ENCODE data around the gene RASAL1. TPM values are rescaled to one million over a fixed set of nuclear protein-coding genes. Genes with fewer than 3 reads are reported as not detected.

RASAL1 gene
- polyA plus RNA-seq, 1 of the 3 experiments (the other 2 are of a cell fraction) = not detected

DNA sequence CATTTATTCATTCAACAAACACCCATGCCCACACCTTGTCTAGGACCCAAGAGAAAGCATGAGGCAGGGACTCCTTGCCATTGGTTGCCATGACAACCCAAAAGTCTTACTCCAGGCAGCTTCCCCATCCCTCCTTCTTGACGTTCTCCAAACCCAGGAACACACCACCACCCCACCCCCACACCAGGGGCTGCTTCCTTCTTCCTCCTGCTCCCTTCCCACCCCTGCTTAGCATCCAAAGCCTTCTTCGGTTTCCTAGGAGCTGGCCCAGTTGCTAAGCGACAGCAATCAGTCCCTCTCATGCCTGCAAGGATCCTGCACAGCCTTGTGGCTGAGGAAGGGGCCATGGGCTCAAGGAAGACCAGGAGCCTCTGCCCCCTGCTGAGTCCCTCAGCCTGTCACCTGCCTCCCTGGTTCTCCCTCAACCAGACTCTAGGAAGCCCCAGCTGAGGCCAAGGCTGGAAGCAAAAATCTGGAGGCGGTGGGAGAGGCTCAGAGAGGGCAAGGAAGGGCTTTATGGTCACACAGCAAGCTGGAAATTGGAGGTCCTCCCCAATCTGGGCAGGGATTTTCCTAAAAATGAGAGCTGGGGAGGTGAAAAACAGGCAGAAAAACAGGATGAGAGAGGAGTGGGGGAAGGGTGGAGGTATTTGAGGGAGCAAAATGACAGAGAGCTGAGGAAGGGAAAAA lies 15.4 kb downstream of the RASAL1 start:
- H3F3A ChIP-seq (replicated peaks; ENCODE audit: insufficient read depth) = no peaks in the 10 kb centered on the region
- POLR2A ChIA-PET = no interaction called here
- H4K20me1 ChIP-seq (ENCODE audit: insufficient read depth) = no peaks in the 10 kb centered on the region
- H3K79me2 ChIP-seq (ENCODE audit: insufficient read depth) = no peaks in the 10 kb centered on the region
- no peak for DNase-seq
- H3K27ac ChIP-seq (ENCODE audit: low read depth in 2 of 2, low read length in 1 of 2) = no peak overlapping the region
- H3K9ac ChIP-seq = no peak overlapping the region
- no peaks in the 10 kb centered on the region for H3K36me3 ChIP-seq (replicated peaks in 1 of 2; ENCODE audit: control insufficient read depth in 1 of 2, insufficient read depth in 2 of 2, low read length in 1 of 2)
- CTCF ChIA-PET = interaction anchor here (0.7 to 3.0 kb wide), 7 partner anchors 10 to 71 kb away, joined by 3 to 12 read pairs (median 4); no protein-coding TSS in a partner anchor
- H3K27me3 ChIP-seq (ENCODE audit: insufficient read depth) = no peaks in the 10 kb centered on the region; the same call in 1 of the 2 replicates
- H3K4me2 ChIP-seq = no peak overlapping the region
- H2AFZ ChIP-seq (ENCODE audit: low read depth) = no peak overlapping the region
- no peak overlapping the region for H3K4me3 ChIP-seq (ENCODE audit: low read depth in 2 of 2, low read length in 1 of 2)
- TF ChIP-seq RFX5 (IDR thresholded peaks at IDR 0.05; ENCODE audit: low read length) (no peak), RAD21 (IDR thresholded peaks at IDR 0.05; ENCODE audit: low read length) (no peak), FOXJ3 (CRISPR knock-in tag; IDR thresholded peaks at IDR 0.05) (no peak), TEAD4 (IDR thresholded peaks at IDR 0.05; ENCODE audit: borderline replicate concordance, insufficient read depth) (no peak), GATA2 (CRISPR knock-in tag; IDR thresholded peaks at IDR 0.05) (no peak), NFIC (IDR thresholded peaks at IDR 0.05; ENCODE audit: borderline replicate concordance) (no peak), SMC3 (IDR thresholded peaks at IDR 0.05; ENCODE audit: low read depth, low read length) (no peak), FOXM1 (IDR thresholded peaks at IDR 0.05; ENCODE audit: low read depth) (no peak), YY1 (IDR thresholded peaks at IDR 0.05; ENCODE audit: low read depth) (no peak), EZH2phosphoT487 (IDR thresholded peaks at IDR 0.05; ENCODE audit: borderline replicate concordance, low read depth) (no peak)
- TF ChIP-seq, protein P1, sequence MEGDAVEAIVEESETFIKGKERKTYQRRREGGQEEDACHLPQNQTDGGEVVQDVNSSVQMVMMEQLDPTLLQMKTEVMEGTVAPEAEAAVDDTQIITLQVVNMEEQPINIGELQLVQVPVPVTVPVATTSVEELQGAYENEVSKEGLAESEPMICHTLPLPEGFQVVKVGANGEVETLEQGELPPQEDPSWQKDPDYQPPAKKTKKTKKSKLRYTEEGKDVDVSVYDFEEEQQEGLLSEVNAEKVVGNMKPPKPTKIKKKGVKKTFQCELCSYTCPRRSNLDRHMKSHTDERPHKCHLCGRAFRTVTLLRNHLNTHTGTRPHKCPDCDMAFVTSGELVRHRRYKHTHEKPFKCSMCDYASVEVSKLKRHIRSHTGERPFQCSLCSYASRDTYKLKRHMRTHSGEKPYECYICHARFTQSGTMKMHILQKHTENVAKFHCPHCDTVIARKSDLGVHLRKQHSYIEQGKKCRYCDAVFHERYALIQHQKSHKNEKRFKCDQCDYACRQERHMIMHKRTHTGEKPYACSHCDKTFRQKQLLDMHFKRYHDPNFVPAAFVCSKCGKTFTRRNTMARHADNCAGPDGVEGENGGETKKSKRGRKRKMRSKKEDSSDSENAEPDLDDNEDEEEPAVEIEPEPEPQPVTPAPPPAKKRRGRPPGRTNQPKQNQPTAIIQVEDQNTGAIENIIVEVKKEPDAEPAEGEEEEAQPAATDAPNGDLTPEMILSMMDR (IDR thresholded peaks at IDR 0.05) = no peak
- TF ChIP-seq, protein P2, sequence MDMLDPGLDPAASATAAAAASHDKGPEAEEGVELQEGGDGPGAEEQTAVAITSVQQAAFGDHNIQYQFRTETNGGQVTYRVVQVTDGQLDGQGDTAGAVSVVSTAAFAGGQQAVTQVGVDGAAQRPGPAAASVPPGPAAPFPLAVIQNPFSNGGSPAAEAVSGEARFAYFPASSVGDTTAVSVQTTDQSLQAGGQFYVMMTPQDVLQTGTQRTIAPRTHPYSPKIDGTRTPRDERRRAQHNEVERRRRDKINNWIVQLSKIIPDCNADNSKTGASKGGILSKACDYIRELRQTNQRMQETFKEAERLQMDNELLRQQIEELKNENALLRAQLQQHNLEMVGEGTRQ (IDR thresholded peaks at IDR 0.05; ENCODE audit: borderline replicate concordance, low read depth, low read length) = no peak
- TF ChIP-seq, protein P3, sequence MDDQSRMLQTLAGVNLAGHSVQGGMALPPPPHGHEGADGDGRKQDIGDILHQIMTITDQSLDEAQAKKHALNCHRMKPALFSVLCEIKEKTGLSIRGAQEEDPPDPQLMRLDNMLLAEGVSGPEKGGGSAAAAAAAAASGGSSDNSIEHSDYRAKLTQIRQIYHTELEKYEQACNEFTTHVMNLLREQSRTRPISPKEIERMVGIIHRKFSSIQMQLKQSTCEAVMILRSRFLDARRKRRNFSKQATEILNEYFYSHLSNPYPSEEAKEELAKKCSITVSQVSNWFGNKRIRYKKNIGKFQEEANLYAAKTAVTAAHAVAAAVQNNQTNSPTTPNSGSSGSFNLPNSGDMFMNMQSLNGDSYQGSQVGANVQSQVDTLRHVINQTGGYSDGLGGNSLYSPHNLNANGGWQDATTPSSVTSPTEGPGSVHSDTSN (IDR thresholded peaks at IDR 0.05) = no peak
- TF ChIP-seq, protein P4, sequence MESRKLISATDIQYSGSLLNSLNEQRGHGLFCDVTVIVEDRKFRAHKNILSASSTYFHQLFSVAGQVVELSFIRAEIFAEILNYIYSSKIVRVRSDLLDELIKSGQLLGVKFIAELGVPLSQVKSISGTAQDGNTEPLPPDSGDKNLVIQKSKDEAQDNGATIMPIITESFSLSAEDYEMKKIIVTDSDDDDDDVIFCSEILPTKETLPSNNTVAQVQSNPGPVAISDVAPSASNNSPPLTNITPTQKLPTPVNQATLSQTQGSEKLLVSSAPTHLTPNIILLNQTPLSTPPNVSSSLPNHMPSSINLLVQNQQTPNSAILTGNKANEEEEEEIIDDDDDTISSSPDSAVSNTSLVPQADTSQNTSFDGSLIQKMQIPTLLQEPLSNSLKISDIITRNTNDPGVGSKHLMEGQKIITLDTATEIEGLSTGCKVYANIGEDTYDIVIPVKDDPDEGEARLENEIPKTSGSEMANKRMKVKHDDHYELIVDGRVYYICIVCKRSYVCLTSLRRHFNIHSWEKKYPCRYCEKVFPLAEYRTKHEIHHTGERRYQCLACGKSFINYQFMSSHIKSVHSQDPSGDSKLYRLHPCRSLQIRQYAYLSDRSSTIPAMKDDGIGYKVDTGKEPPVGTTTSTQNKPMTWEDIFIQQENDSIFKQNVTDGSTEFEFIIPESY (IDR thresholded peaks at IDR 0.05; ENCODE audit: borderline replicate concordance, low read depth) = no peak
- TF ChIP-seq, protein P5, sequence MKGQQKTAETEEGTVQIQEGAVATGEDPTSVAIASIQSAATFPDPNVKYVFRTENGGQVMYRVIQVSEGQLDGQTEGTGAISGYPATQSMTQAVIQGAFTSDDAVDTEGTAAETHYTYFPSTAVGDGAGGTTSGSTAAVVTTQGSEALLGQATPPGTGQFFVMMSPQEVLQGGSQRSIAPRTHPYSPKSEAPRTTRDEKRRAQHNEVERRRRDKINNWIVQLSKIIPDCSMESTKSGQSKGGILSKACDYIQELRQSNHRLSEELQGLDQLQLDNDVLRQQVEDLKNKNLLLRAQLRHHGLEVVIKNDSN (IDR thresholded peaks at IDR 0.05; ENCODE audit: borderline replicate concordance, low read depth) = no peak
- H3K4me1 ChIP-seq (ENCODE audit: control insufficient read depth in 1 of 2, insufficient read depth in 2 of 2, low read depth in 1 of 2, low read length in 1 of 2) = peaks cover 0 to 7% of the 10 kb centered on the region in 2 experiments; a peak in 1 of 4 replicates
- WGBS (ENCODE audit: low lambda C conversion rate) = 6% methylated on average over 4 of the region's 4 CpGs
- H3K9me3 ChIP-seq = no peaks in the 10 kb centered on the region
- H3K9me2 ChIP-seq = no peaks in the 10 kb centered on the region
